Measurements from ENCODE around the gene SNPH. TPM values are rescaled to one million over a fixed set of nuclear protein-coding genes. Genes with fewer than 3 reads are reported as not detected.

SNPH gene
- total and polyA plus RNA-seq, 9 donors = 1.5 to 6.8 (median 3.4) TPM

DNA sequence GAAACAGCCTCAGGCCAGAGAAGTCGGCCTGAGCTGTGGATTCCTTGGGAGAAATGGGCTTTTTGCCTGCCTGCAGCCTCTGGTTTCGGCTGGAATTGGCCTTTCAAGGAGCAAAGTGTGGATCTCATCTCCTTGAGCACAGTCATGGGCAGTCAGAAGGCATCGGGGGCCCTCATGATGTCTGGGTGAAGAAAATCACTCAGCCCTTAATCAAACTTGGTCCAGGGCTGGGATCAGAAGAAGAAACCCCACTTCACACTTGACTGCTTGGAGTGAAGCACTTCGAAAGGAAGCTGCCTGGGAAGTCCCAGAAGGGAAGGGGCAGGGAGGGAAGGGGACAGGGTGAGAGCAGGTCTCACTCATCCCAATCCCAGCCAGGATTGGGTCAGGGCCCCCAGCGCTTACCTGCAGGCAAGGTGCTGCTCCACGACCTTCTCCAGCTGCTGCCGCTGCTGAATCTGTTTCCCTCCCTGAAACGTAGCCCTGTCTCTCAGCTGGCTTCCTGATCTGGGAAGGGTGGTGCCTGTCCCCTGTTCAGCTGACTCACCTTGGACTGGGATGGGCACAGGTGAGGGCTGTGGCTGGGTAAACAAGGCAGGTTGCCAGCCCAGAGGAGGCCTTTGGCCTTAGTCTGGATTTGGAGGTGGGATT is 62.7 kb downstream of the SNPH start, which contains the start of gene SDCBP2:
Gene SDCBP2 (minus strand): TSS at position 460 of the 651 bp plus-strand sequence. CDS start 8,723 bp downstream, outside the sequence.
- H3K36me3 ChIP-seq = no peaks in the 10 kb centered on the region
- H3K4me3 ChIP-seq = no peak within 1 kb of the TSS
- peaks cover 26% of the 10 kb centered on the region for H3K4me1 ChIP-seq (ENCODE audit: insufficient read depth)
- H3K27me3 ChIP-seq = no peaks in the 10 kb centered on the region
- peak within 1 kb of the TSS; percentile 80 to 97 for H3K27ac ChIP-seq
- TF ChIP-seq EP300 (IDR thresholded peaks at IDR 0.05) (no peak), POLR2A (IDR thresholded peaks at IDR 0.05) (no peak)
- TF ChIP-seq, protein P1, sequence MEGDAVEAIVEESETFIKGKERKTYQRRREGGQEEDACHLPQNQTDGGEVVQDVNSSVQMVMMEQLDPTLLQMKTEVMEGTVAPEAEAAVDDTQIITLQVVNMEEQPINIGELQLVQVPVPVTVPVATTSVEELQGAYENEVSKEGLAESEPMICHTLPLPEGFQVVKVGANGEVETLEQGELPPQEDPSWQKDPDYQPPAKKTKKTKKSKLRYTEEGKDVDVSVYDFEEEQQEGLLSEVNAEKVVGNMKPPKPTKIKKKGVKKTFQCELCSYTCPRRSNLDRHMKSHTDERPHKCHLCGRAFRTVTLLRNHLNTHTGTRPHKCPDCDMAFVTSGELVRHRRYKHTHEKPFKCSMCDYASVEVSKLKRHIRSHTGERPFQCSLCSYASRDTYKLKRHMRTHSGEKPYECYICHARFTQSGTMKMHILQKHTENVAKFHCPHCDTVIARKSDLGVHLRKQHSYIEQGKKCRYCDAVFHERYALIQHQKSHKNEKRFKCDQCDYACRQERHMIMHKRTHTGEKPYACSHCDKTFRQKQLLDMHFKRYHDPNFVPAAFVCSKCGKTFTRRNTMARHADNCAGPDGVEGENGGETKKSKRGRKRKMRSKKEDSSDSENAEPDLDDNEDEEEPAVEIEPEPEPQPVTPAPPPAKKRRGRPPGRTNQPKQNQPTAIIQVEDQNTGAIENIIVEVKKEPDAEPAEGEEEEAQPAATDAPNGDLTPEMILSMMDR (IDR thresholded peaks at IDR 0.05) = no peak
- WGBS, 3 donors = 81 to 91% (median 85%) methylated on average over 8 of the region's 8 CpGs
- H3K9me3 ChIP-seq = no peaks in the 10 kb centered on the region
- intact Hi-C loops (cut with DNase I) = loop anchor here in 2 of 4 donors (5.0 to 10.0 kb wide), 2 partner anchors 63 to 776 kb away; partner anchors contain the start of genes FKBP1A (in 2 of the 2) and STK35 (in 1 of the 2)
- DNase-seq = peak in 1 of 5 donors; percentile 26

DNA sequence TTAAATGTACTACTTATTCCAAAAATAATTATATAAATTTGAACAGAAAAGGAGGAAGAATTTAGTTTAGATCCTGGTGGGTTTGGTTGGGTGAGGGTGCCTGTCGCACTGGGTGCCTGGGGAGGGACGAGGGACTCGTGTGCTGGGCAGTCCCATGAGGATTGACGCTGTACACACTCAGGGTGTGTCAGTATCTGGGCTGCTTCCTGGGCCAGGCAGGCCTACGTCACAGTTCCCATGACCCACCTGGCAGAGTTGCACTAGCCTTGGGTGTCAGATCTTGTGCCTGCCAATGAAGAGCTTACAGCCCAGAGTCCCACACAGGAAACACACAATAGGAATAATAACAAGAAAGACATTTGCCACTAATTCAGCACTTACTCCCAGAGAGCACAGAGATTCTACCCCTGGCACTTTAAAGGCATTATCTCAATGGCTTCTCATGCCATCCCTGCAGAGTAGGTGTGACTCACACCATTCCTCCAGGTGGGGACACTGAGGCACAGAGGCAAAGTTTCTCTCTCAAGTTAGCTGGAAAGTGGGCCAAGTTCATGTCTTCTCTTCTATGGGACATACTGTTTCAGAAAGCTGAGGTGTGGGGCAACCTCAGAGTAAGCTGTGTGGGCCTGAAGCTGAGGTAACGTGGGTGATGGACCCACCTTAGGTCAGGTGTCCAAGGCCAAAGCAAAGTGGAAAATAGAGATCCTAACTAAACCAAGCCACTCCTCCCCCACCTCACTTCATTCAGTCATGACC is 64.2 kb downstream of the SNPH start:
- no peaks in the 10 kb centered on the region for H3K36me3 ChIP-seq
- TF ChIP-seq POLR2A (IDR thresholded peaks at IDR 0.05) (no peak), EP300 (IDR thresholded peaks at IDR 0.05) (no peak)
- TF ChIP-seq, protein P1 (IDR thresholded peaks at IDR 0.05) = no peak
- H3K9me3 ChIP-seq = no peaks in the 10 kb centered on the region
- peak in 2 of 5 donors; percentile 38 to 65 for DNase-seq
- 75 to 84% (median 81%) methylated on average over 6 of the region's 6 CpGs for WGBS, 3 donors
- no peaks in the 10 kb centered on the region for H3K27me3 ChIP-seq
- intact Hi-C loops (cut with DNase I) = loop anchor here in 1 of 4 donors (10.0 kb wide), 1 partner anchor 65 kb away; the partner anchor contains the start of gene FKBP1A
- H3K4me3 ChIP-seq = no peak overlapping the region
- peaks cover 23% of the 10 kb centered on the region for H3K4me1 ChIP-seq (ENCODE audit: insufficient read depth)
- peak overlapping the region in 1 of 2 donors; percentile 30 for H3K27ac ChIP-seq

DNA sequence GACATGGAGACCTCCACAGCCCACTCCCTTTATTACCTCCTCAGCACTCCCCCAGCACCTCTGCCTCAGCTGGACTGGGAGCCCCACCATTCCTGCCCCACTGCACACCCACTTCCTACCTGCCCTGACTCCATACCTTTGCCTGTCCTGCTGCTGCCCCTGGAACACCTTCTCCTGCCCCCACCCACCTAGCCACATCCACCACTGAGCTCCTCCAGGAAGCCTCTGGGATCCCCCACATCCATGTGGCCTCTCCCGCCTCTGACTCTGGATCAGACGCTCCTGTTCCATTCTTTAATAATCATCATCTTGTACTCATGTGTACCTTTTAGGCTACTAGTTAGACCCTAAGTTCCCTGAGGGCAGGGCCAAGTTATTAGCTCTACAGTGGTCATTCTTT is 65.0 kb downstream of the SNPH start:
- TF ChIP-seq POLR2A (IDR thresholded peaks at IDR 0.05) = no peak
- TF ChIP-seq, protein P1 (IDR thresholded peaks at IDR 0.05) = no peak
- no peak for TF ChIP-seq EP300 (IDR thresholded peaks at IDR 0.05)
- Histone ChIP-seq H3K4me3 (no peak overlapping the region), H3K27ac (peak overlapping the region in 1 of 2 donors; percentile 30), H3K9me3 (no peaks in the 10 kb centered on the region), H3K27me3 (no peaks in the 10 kb centered on the region), H3K36me3 (no peaks in the 10 kb centered on the region), H3K4me1 (ENCODE audit: insufficient read depth) (peaks cover 22% of the 10 kb centered on the region)
- DNase-seq = peak in 1 of 5 donors; percentile 14
- intact Hi-C loops (cut with DNase I) = loop anchor here in 1 of 4 donors (10.0 kb wide), 1 partner anchor 64 kb away; the partner anchor contains the start of gene FKBP1A
- 77 to 93% (median 89%) methylated on average over 2 of the region's 2 CpGs for WGBS, 3 donors

DNA sequence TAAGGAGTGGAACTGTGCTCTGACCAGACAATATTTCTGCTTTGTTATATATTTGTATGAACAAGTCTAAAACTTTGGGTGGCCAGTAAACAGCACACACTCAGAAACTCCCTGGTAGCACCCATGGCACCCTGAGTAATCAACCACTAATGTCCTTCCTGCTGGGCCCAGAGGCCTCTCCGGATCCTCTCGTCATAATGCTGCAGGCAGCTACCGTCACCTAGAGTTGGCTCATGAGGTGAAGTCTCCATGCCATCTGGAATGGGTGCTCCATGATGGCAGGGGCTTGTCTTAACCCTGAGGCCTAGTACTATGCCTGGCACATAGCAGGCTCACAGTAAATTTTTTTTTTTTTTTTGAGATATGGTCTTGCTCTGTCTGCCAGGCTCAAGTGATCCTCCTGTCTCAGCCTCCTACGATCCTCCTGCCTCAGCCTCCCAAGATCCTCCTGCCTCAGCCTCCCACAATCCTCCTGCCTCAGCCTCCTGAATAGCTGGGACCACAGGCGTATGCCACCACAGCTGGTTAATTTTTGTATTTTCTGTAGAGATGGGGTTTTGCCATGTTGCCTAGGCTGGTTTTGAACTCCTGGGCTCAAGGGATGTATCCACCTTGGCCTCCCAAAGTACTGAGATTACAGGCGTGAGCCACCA is 65.8 kb downstream of the SNPH start:
- Histone ChIP-seq H3K9me3 (no peaks in the 10 kb centered on the region), H3K36me3 (no peaks in the 10 kb centered on the region), H3K27ac (no peak overlapping the region), H3K27me3 (no peaks in the 10 kb centered on the region), H3K4me3 (no peak overlapping the region), H3K4me1 (ENCODE audit: insufficient read depth) (peaks cover 18% of the 10 kb centered on the region)
- intact Hi-C loops (cut with DNase I) = loop anchor here in 1 of 4 donors (10.0 kb wide), 1 partner anchor 63 kb away; the partner anchor contains the start of gene FKBP1A
- peak; percentile 8 for TF ChIP-seq POLR2A (IDR thresholded peaks at IDR 0.05)
- TF ChIP-seq, protein P1 (IDR thresholded peaks at IDR 0.05) = no peak
- 95 to 97% (median 97%) methylated on average over 6 of the region's 6 CpGs for WGBS, 3 donors
- DNase-seq = peak in 1 of 5 donors; percentile 16
